ENCODE data around the gene ATF7IP.

Gene ATF7IP

DNA sequence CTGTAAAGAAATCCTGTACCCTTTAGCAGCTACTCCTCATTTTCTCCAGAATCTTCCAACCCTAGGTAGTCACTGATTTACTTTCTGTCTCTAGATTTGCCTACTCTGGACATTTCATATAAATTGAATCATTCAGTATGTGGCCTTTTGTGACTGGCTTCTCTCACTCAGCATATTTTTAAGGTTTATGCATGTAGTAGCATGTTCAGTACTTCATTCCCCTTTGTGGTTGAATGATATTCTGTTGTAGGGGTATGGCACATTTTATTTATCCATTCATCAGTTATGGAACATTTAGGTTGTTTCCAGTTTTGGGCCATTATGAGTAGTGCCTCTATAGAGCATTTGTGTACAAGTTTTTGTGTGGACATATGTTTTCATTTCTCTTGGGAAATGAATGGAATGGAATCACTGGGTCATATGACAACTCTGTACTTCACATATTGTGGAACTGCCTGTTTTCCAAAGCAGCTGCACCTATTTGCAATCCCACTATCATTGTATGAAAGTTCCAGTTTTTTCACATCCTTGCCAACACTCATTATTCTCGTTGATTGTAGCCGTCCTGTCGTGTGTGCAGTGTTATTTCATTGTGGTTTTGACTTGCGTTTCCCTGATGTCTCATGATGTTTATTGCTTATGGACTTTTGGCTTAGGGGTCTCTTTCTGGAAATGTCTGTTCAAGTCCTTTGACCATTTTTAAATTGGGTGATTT is 57.2 kb downstream of the ATF7IP start:
- DNase-seq: no peak

DNA sequence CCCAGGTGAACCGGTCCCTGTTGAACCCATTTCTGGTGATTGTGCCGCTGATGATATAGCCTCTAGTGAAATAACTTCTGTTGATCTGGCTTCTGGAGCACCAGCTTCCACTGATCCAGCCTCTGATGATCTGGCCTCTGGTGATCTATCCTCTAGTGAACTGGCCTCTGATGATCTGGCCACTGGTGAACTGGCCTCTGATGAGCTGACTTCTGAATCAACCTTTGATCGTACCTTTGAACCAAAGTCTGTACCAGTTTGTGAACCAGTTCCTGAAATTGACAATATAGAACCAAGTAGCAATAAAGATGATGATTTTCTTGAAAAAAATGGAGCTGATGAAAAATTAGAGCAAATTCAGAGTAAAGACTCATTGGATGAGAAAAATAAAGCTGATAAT is 59.1 kb downstream of the ATF7IP start:
- DNase-seq: no peak

DNA sequence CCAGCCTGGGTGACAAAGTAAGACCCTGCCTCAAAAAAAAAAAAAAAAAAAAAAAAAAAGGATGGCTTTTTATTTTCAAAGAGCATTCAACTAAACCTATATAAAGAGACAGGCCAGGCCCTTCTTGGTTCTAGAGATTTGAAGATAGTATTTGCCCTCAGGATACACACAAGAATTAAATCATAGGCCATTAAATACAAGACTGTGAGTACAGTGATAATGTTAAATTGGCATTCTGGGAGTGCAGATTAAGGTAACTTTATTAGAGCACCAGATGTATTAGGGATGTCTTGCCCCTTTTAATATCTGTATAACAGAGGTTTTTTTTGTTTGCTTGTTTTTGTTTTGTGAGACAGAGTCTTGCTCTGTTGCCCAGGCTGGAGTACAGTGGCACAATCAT is 61.3 kb downstream of the ATF7IP start:
- no peak for DNase-seq

DNA sequence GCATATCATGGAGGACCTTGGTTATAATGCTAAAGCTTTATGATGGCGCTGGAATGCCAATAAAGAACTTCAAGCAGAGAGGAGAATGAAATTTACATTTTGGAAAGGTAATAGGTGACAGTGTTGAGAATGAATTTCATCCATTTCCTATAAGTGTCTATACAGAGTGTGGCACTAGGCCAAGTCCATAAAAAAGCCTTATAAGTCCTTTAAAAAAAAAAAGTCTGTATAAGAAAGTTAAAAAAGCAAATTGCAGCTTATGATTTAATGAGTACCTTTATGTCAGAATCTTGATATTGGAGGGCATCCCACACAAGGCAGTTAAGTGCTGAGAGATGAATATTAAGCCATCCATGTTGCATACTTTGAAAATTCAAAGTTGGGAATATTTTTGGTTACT is 62.4 kb downstream of the ATF7IP start:
- no peak for DNase-seq

DNA sequence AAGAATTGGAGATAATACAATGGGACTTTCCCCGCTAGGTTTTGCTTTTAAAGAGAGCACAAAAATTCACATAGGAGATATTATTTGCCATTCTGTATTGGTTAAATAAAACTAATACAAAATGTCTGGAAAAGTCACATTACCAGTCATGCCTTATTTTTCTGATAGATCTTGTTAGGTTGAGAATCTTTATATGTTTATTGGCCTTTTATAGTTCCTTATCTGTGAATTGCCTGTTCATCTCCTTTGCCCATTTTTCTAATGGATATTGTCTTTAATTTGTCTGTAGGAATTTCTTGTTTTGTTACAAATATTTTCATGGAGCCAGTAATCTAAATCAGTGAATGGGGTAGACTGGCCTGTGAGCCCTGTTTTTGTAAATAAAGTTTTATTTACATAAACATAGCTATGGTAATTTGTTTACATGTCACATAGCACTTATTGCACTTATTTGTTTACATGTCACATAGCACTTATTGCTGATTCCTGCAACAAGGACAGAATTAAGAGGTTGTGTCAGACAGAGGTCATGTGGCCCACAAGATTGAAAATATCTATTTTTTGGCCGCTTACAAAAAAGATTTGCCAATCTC is 65.0 kb downstream of the ATF7IP start:
- DNase-seq: no peak

DNA sequence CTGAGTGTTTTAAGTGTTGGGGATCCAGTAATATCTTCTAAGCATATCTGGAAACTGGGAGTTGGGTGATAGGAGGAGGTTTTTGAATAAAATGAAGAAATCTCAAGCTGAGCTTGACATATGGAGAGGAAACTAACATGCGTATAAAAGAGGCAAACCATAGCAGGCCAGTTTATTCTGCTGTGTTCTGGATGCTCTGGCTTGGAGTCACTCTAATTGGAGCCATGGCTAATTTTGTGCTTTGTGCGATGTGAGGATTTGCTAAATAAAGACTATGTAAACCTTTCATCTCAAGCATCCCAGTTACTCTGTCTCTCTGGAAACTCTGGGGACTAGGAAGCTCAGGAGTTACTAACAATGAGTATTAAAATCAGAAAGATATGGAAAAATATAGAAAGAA is 66.5 kb downstream of the ATF7IP start:
- DNase-seq: no peak

DNA sequence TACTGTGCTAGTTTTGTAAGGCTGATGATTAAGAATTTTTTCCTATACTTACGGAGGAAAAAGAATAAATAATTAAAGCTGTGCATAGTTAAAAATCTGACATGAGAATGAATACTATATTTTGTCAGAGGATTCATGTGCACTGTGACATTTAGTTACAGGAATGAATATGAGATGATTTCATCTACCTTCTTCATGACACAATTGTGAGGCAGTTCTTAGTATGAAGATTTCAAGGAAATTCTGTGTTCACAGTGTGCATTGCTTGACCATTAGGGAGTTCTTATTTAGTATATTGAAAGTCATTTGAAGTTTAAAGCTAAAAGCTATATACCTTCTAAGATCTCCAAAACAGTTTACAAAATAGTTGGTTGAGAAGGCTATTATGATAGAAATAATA is 70.1 kb downstream of the ATF7IP start:
- no peak for DNase-seq

DNA sequence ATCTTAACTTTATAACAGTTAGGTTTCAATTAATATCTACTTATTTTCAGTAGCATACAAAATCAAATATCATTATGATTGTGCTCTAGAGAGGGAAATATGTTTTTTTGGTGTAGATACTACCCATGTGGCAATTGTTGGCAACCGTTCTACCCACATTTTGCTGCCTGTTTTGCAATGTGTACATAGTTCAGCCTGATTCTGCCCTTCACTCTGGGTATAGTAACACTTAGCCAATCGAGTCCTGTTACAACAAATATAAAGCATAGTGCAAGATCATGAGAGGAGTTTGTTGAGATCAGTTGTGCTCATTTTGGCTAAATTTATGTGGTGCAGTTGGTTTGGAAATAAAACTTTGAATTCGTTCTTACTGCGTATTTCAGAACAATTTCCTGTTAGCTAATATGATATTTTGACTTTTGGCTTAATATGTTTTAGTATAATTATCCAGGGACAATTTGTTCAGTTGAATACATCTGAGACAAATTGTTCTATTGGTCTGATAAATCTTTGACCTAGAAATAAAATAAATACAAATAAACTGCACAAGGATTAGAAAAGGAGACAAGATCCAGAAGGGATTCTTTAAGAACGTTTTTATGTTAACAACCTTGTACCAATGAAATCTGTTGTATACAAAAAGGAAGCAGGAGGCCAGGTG is 76.9 kb downstream of the ATF7IP start:
- peak; percentile 21 for DNase-seq

DNA sequence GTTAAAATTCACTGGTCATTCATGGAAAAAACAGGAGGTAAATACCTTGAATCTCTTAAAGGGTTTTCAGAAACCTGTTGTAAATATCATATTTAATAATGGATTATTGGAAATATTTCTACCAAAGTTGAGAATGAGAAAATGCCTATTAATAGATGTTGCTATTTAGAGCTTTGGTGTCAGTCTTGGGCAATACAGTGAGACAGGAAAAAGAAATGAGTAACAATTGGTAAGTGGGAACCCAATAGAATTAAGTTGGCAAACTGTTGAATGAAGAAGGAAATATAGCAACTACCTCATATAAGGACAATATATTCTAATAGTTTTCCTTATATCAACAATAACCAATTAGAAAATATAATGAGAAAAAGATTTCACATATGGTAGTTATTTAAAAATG is 78.0 kb downstream of the ATF7IP start:
- DNase-seq: peak; percentile 8

DNA sequence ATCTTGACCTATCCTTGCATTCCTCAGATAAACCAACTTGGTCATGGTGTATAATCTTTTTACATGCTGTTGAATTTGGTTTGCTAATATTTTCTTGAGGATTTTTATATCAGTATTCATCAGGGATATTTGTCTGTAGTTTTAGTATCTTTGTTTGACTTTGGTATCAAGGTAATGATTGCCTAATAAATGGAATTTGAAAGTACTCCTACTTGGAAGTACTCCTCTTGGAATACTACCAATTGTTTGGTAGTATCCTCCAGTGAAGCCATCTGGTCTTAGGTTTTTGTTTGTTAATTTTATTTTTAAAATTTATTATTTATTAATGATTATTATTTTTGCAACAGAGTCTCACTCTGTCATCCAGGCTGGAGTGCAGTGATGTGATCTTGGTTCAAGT is 85.0 kb downstream of the ATF7IP start:
- DNase-seq: no peak

DNA sequence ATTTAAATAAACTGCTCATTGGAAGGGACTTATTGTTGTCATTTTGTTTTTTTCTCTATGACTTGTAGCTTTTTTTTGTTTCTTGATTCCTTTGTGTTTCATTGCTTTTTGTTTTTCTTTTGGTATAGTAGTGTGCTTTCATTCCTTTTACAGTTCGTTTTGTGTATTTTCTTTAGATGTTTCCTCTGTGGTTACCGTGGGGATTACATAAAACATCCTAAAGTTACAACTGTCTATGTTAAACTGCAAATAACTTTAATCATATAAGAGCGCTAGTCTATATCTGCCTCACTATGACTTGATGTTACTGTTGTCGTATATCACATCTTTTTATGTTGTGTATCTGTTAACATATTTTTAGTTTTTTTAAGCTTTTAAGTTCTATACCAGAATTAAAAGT is 86.9 kb downstream of the ATF7IP start:
- peak; percentile 9 for DNase-seq

DNA sequence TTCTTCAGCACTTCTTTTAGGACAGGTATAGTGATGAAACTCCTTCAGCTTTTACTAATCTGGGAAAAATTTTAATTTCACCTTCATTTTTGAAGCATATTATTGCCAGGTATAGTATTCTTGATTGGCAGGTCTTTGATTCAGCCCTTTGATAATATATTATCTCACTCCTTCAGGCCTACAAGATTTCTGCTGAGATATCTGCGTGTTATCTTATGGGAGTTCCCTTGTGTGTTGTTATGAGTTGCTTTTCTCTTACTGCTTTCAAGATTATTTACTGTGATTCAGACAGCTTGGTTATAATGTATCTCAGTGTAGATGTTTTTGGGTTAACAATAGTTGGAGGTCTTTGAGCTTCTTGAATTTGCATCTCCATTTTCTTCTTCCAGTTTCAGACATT is 87.4 kb downstream of the ATF7IP start:
- DNase-seq: peak; percentile 15

DNA sequence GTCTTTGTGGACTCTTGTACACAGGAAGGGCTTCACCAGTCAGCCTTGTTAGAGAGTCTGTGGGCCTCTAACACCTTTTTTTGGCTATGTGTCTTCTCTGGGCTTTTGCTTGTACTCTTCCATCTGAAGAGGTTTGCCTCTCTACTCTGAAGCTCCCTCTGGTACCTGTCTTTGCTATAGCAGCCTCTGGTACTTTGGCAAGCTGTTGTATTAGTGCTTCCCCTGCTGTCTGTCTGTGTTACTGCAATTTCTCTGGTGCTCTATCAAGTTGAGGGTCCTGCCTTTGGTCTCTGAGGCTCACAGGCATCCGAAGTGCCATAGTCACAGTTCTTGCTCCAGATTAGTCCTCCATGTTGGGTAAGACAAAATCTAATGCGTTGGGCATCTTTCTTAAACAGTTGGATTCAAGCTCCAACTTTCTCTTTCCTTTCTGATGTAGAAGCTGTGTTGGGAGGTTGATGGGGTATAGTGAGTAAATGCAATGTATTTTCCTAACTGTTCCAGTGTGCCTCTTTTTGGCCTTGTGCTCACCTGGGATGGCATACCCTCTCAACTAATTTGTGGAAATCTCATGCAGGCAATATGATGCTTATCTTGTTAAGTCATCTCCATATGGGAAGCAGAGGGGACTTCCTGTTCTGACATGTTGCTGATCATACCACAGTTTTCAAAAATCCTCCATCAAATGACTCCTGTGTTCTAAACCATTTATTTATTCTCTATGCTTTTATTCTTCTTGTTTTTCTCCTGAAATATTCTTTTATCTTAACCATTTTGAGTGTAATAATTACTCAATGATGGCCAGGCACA is 88.8 kb downstream of the ATF7IP start:
- peak; percentile 80 for DNase-seq

DNA sequence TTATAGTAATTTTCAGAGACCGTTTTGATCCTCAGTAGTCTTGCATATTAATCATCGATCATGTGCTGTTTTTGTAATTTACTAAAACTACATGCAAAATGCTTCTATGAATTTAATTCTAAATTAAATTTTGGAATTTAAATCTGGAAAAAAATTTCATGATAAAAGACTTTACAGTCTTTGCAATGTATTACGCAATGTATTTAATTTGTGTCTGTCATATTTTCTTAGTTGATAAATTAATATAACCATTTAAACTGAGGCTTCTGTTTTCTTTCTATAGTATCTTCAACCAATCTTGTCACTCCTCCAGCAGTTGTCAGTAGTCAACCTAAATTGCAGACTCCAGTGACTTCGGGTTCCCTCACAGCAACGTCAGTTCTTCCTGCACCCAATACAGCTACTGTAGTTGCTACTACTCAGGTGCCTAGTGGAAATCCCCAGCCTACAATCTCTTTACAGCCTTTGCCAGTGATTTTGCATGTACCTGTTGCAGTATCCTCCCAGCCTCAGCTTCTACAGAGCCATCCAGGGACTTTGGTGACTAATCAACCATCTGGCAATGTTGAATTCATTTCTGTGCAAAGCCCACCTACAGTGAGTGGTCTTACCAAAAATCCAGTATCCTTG is 94.8 kb downstream of the ATF7IP start:
- no peak for DNase-seq

DNA sequence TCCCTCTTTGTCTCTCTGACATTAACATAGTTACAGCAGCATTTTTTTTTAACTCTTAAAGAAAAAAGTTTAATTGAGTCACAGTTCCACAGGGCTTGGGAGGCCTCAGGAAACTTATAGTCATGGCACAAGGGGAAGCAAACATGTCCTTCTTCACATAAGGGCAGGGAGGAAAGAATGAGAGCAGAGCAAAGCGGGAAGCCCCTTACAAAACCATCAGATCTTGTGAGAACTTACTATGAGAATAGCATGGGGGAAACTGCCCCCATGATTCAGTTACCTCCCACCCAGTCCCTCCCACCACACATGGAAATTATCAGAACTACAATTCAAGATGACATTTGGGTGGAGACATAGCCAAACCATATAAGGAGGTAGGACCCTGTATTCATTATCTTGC is 106.0 kb downstream of the ATF7IP start:
- DNase-seq: no peak

DNA sequence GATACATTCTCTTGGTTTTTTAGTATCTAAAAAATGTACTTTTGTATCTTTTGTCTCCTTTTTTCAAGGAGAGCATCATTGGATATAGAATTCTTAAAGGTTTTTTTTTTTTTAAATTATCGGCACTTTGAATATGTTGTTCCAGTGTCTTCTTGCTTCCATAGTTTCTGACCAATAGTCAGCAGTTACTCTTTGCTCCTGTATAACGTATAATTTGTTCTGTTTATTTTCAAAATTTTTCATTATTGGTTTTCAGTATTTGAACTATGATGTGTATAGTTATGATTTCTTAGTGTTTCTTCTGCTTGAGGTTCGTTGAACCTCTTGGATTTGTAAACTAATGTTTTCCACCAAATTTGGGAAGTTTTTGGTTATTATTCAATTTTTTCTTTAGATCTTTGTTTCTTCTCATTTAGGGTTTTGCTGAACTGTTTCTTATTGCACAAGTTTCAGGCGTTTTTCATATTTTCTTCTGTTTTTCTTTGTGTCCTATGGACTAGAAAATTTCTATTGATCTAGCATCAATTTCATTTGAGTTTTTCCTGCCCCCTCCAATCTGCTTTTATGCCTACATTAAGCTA is 108.3 kb downstream of the ATF7IP start:
- DNase-seq: peak; percentile 69

DNA sequence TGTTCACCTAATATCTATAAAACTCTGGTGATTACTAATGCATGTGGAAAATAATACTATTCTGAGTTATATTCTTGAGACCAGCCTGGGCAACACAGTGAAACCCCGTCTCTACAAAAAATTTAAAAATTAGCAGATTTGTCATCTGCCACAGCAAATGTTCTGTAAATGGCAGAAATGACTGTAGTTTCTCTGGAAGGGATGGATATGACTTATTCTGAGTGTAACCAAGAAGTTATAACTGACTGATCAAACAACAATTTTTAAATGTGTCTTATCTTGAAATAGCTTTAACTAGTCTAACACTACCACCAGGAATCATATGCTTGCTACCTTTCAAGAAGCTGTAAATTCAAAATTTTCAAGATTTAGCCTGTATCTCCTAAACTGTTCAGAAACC is 113.5 kb downstream of the ATF7IP start:
- DNase-seq: no peak

DNA sequence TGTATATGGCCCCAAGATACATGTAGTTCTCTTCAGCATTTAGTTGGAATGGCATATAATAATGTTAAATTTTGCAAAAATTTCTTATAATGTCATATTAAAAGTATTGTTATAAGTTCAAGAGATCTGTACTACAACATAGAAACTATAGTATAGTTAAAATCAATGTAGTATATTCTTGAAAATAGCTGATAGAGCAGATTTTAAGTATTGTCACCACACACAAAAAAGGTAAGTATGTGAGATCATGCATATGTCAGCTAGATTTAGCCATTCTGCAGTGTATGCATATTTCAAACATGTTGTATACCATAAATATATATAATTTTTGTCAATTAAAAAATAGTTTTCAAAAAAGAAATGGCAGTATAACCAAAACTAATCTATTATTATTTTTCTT is 115.7 kb downstream of the ATF7IP start:
- DNase-seq: no peak

DNA sequence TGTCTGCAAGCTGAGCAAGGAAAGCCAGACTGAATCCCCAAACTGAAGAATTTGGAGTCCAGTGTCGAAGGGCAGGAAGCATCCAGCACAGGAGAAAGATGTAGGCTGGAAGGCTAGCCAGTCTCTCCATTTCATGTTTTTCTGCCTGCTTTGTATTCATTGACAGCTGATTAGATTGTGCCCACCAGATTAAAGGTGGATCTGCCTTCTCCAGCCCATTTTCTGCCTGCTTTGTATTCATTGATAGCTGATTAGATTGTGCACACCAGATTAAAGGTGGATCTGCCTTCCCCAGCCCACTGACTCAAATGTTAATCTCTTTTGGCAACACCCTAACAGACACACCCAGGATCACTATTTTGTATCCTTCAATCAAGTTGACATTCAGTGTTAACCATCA is 116.9 kb downstream of the ATF7IP start:
- no peak for DNase-seq

DNA sequence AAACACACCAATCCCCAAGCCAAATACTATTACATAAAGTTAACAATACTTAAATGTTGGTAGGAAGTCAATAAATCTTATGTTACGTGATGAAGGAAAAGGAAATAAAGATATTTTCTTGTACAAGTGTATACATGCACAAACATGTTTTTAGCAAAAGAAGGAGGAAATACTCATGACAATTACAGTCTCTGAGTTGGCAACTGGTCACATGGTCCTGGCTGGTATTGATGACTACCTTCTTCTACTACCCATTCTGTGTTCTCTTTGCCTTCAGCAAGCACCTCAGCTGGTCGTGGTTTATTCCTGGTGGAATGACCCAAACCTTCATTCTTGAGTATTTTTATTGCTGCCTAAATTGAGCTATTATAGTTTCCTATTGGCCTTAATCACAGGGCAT is 117.4 kb downstream of the ATF7IP start:
- DNase-seq: no peak

DNA sequence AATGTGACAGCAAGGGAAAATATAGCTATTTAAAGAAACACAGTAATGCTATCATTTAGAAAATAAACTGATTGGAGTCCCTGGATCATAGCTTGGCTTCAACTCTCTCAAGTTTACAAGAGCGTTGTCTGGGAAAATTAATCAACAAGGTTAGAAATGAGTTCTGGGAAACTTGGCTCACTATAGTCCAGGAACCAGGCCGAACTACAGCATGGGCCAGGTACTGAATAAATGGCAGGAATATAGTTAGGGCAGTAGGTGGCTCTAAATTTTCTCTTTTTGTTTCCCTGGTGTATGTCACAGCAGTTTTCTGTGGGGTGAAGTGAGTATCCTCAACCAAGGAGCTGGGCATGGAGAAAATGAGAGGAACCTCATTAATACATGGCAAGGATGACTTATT is 129.8 kb downstream of the ATF7IP start:
- DNase-seq: no peak
